HG02763 (cell line): ENCODE data around the gene TMEM107.
A peak's percentile ranks its signal among the peaks of the same experiment; 100 is the strongest.
"Not testable (repeated sequence)": the region's sequence is repeated elsewhere in the genome, so short reads cannot be mapped to it uniquely, and the experiment has no call there.

Experiments used
- ATAC-seq: cut with Tn5 transposase; IDR thresholded peaks from one replicate; pipeline ENCODE4 v1.9.1; 2021; ENCODE audit warnings: mild to moderate bottlenecking, moderate library complexity; ENCODE audit not compliant: unreplicated experiment

Gene TMEM107

GRCh38 chr17:8176197-8176940, at the start of gene TMEM107:
TSS of gene TMEM107 (minus strand) at chr17:8176380. CDS start at chr17:8176286, 94 bp downstream.
- ATAC-seq: peak; percentile 38

- ATAC-seq: no peak
Measured at GRCh38 chr17:8224891-8225812, 49.0 kb upstream of the TMEM107 start.

GRCh38 chr17:8223356-8224126, 47.4 kb upstream of the TMEM107 start:
- no peak for ATAC-seq

GRCh38 chr17:8222630-8223355, 46.6 kb upstream of the TMEM107 start:
- peak; percentile 33 for ATAC-seq

GRCh38 chr17:8222380-8222629, 46.1 kb upstream of the TMEM107 start:
- ATAC-seq: peak; percentile 33

- ATAC-seq: peak; percentile 39
Measured at GRCh38 chr17:8221663-8222379, 45.6 kb upstream of the TMEM107 start.

- no peak for ATAC-seq
Measured at GRCh38 chr17:8220783-8221662, 44.8 kb upstream of the TMEM107 start.

- ATAC-seq: not testable (repeated sequence)
Measured at GRCh38 chr17:8214000-8214399, 37.8 kb upstream of the TMEM107 start.

- ATAC-seq: no peak
Measured at GRCh38 chr17:8212312-8213180, 36.4 kb upstream of the TMEM107 start.

- ATAC-seq: no peak
Measured at GRCh38 chr17:8210761-8211458, 34.7 kb upstream of the TMEM107 start.

- peak; percentile 88 for ATAC-seq
Measured at GRCh38 chr17:8209907-8210760, 34.0 kb upstream of the TMEM107 start, which contains the start of gene AURKB. TSS of gene AURKB (minus strand) at chr17:8210575. CDS start at chr17:8210224, 351 bp downstream.

- no peak for ATAC-seq
Measured at GRCh38 chr17:8206536-8206935, 30.4 kb upstream of the TMEM107 start.

GRCh38 chr17:8204761-8205555, 28.8 kb upstream of the TMEM107 start:
- ATAC-seq: no peak

- peak; percentile 24 for ATAC-seq
Measured at GRCh38 chr17:8192070-8192815, 16.1 kb upstream of the TMEM107 start.

GRCh38 chr17:8190506-8190905, 14.3 kb upstream of the TMEM107 start:
- no peak for ATAC-seq
